Effector memory CD8-positive, alpha-beta T cell (primary cell): Measurements from ENCODE around the gene LNX2.

Source experiments
- ATAC-seq: fragments of 150-1000 bp; cut with Tn5 transposase; replicated peaks from 2 replicates; pipeline ENCODE4 v1.10.0; 2021; ENCODE audit warnings: mild to moderate bottlenecking, moderate library complexity
- DNase-seq, 3 experiments: peaks; one replicate each; pipeline ENCODE4 v3.0.0; 2021
- H3K27ac Mint-ChIP-seq, 2 donors: one replicate each; pipeline ENCODE4 v1.8.0; 2022; ENCODE audit warnings: mild to moderate bottlenecking in 2 of 2, mixed read lengths in 2 of 2, moderate library complexity in 2 of 2
- H3K27me3 Mint-ChIP-seq, 2 donors: one replicate each; pipeline ENCODE4 v1.8.0; 2022; ENCODE audit warnings: mixed read lengths in 2 of 2
- H3K36me3 Mint-ChIP-seq: one replicate; pipeline ENCODE4 v1.8.0; 2022; ENCODE audit warnings: mild to moderate bottlenecking, moderate library complexity, mixed read lengths; ENCODE audit not compliant: insufficient read depth
- H3K4me1 Mint-ChIP-seq, 2 donors: one replicate each; pipeline ENCODE4 v1.8.0; 2022; ENCODE audit warnings: low read depth in 2 of 2, mixed read lengths in 2 of 2
- H3K4me3 Mint-ChIP-seq, 2 donors: one replicate each; pipeline ENCODE4 v1.8.0; 2022; ENCODE audit warnings: mild to moderate bottlenecking in 2 of 2, mixed read lengths in 2 of 2, moderate library complexity in 2 of 2
- H3K9me3 Mint-ChIP-seq, 2 donors: one replicate each; pipeline ENCODE4 v1.8.0; 2022; ENCODE audit warnings: mixed read lengths in 2 of 2
- total RNA-seq, 9 experiments: gene quantifications; one replicate each; lab custom pipeline; 2026; lab: John Stamatoyannopoulos, UW

LNX2 gene
- 8.7 to 39.2 (median 16.5) reads per million in 9 experiments for total RNA-seq

DNA sequence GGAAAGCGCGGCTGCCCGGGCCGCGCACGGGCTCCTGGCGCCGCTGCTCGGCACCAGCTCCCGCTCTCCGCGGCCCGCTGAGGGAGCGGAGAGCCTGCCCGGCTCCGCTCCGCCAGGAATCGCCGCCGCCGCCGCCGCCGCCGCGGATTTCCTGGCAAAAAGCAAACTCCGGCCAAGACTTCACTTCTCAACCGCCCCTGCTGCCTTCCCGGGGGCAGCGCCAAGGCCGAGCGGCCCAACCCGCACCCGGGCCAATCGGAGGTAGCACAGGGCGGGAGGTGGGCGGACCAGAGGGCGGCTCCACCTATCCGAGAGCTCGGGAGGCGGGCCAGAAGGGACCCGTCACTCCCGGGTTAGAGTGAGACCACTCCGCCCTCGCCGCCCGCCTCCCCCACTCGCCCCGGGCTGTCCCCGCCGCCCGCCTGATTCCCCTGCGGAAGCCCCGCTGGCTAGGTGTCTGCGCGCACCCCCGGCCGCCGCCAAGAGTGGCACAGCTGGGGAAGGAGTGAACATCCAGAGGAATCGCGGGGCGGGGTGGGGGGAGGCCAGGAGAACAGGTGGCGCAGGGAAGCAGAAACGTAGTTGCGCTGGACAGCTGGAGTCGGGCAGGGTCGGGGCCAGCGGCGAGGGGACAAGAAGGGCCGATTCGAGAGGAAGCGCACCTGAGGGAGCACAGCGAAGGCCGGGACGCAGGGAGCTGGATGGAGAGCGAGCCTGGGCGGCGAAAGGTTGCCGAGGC lies at the start of gene LNX2:
TSS of gene LNX2 (minus strand) at position 153 of the 739 bp plus-strand sequence. CDS start 38,826 bp downstream, outside the sequence.
- Mint-ChIP-seq H3K4me1 (peaks cover 30 to 53% of the 10 kb centered on the region in 2 donors), H3K36me3 (peaks cover 34% of the 10 kb centered on the region), H3K27me3 (no peaks in the 10 kb centered on the region), H3K4me3 (peak within 1 kb of the TSS; percentile 81 to 86), H3K27ac (peak within 1 kb of the TSS; percentile 89 to 93), H3K9me3 (no peaks in the 10 kb centered on the region)
- ATAC-seq (peak; percentile 80), DNase-seq (peak; percentile 96 to 98 (median 97))

DNA sequence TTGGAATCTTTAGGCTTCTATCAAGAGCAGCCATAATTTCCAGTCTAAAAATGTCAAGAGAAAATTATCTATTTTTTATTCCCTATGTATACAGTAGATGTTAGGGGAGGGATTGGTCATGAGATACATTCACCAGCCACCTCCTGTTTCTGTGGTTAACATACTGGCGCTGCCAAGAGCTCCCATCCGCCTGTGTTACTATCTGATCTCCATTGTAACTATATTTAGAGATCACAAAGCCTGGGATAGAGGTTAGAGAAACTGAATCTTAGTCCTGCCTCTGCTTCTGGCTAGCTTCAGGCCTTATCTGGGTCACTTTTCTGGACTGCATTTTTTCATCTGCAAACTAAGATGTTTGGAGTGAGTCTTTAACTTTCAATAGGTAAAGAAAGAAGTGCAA lies 47.6 kb upstream of the LNX2 start:
- H3K27ac Mint-ChIP-seq, result no peak overlapping the region
- DNase-seq (no peak), ATAC-seq (no peak)
- no peaks in the 10 kb centered on the region for H3K27me3 Mint-ChIP-seq
- H3K4me1 Mint-ChIP-seq, result peaks cover 2 to 9% of the 10 kb centered on the region in 2 donors
- peaks cover 5% of the 10 kb centered on the region for H3K36me3 Mint-ChIP-seq
- H3K9me3 Mint-ChIP-seq, result no peaks in the 10 kb centered on the region
- no peak overlapping the region for H3K4me3 Mint-ChIP-seq

DNA sequence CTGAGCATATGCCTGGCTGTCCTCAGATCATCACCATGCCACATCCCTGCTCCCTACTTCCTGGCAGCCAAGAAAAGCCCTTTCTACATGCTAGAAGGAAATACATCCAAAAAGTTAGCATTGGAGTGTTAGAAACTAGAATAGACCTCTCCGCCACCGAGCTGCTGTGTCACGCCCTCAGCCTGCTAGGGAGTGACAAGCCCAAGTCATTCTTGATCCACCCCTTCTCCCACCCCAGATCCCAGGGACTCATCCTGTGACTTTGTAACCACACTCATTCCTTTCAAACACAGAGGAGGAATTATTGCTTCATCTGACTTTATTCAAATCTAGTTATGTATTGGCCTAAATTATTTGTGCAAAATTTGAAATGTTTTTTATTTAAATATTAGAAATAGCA lies 46.6 kb upstream of the LNX2 start:
- Mint-ChIP-seq H3K27me3 (no peaks in the 10 kb centered on the region), H3K4me3 (no peak overlapping the region), H3K27ac (no peak overlapping the region), H3K4me1 (peaks cover 2 to 9% of the 10 kb centered on the region in 2 donors), H3K36me3 (peaks cover 5% of the 10 kb centered on the region), H3K9me3 (no peaks in the 10 kb centered on the region)
- ATAC-seq (no peak), DNase-seq (no peak)

DNA sequence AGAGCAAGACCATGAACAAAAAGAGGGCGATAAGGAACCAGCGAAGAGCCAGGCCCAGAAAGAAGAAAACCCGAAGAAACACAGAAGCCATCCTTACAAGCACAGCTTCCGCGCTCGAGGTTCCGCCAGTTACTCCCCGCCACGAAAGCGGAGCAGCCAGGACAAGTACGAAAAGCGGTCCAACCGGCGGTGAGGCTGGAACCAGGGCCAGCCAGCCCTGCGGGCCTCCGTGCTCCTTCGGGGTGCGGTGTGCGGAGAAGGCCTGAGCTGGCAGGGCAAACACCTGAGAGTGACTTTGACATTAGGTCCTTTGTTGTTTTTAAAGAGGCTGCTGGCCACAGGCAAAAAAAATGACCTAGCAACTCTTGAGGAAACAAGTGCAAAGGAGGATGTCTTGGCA lies 45.4 kb upstream of the LNX2 start:
- peaks cover 5% of the 10 kb centered on the region for H3K36me3 Mint-ChIP-seq
- ATAC-seq (no peak), DNase-seq (no peak)
- H3K9me3 Mint-ChIP-seq, result no peaks in the 10 kb centered on the region
- no peaks in the 10 kb centered on the region for H3K27me3 Mint-ChIP-seq
- peaks cover 2 to 15% of the 10 kb centered on the region in 2 donors for H3K4me1 Mint-ChIP-seq
- no peak overlapping the region for H3K4me3 Mint-ChIP-seq
- H3K27ac Mint-ChIP-seq, result no peak overlapping the region

DNA sequence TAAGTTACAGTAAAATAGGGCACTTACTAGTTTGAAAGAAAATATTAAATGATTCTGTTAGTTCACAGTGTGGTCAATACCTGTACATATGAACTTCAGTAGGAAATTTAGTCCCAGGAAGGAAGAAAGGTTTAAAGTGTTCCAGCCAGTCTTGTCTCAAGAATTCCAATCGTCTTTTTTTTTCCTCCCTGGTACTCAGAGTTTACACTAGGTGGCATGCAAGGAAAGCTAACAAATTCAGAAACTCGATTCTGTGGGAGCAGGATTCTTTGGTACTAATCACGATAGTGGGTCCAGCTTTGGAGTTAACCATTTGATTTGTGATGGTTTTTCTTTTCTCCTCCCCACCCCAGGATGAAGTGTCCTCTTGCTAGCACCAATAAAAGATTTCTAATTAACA lies 45.0 kb upstream of the LNX2 start:
- no peak overlapping the region for H3K4me3 Mint-ChIP-seq
- H3K36me3 Mint-ChIP-seq, result peaks cover 8% of the 10 kb centered on the region
- peak overlapping the region in 1 of 2 donors; percentile 73 for H3K27ac Mint-ChIP-seq
- no peaks in the 10 kb centered on the region for H3K9me3 Mint-ChIP-seq
- peaks cover 5 to 18% of the 10 kb centered on the region in 2 donors for H3K4me1 Mint-ChIP-seq
- DNase-seq, result no peak
- ATAC-seq, result no peak
- no peaks in the 10 kb centered on the region for H3K27me3 Mint-ChIP-seq

DNA sequence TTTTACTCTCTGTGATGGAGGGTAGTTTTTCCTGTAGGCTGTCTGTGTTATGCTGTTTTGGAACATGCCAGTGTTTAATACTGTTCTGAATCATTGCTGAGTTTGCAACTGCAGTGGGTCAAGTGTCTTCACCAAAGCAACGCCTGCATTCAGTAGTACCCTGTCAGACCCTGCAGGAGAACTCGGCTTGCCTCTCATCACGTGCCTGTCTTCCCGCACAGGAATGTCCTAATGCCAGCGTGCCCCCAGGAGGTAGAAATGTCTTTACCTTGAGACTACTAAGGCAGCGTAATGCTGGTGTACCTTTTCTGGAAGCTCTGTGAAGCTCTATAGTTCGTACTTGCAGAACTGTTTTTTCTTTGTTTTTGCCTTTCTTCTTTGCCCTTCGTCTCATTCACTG lies 43.6 kb upstream of the LNX2 start:
- H3K4me3 Mint-ChIP-seq, result no peak overlapping the region
- no peaks in the 10 kb centered on the region for H3K9me3 Mint-ChIP-seq
- peak overlapping the region in 1 of 2 donors; percentile 17 for H3K27ac Mint-ChIP-seq
- ATAC-seq (no peak), DNase-seq (no peak)
- H3K36me3 Mint-ChIP-seq, result peaks cover 8% of the 10 kb centered on the region
- H3K4me1 Mint-ChIP-seq, result peaks cover 5 to 24% of the 10 kb centered on the region in 2 donors
- no peaks in the 10 kb centered on the region for H3K27me3 Mint-ChIP-seq

DNA sequence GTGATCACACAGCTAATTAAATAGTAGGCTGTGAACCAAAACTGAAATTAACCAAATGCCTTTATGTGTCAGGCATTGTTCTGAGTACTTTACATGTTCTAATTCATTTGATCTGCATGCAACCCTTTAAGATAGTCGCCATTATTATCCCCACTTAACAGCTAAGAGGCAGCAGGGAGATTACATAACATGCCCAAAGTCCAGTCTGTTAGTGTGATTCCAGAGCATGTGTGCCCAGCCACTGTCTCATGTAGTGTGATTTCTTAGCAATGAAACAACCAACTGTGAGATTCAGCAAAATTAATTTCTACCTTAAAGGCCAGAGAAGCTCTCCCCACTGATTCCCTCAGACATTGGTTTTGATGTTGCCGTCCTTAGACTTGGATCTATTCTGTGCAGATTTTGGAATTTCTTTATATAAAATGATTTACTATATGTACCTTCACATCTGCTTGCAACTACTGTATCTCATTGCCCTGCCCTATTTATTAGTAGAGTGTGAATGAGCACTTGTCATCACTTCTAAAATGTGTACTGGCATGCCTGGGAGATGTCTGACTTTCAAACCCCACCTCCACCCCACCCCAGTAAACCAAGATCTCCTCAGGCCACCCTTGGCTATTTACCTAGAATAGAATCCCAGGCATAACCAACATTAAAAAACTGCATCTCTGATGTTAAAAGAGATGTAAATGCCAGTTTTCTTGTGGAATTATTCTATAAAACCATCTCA lies 42.6 kb upstream of the LNX2 start:
- peaks cover 5 to 24% of the 10 kb centered on the region in 2 donors for H3K4me1 Mint-ChIP-seq
- no peak overlapping the region for H3K4me3 Mint-ChIP-seq
- H3K27ac Mint-ChIP-seq, result no peak overlapping the region
- DNase-seq, result no peak
- no peaks in the 10 kb centered on the region for H3K27me3 Mint-ChIP-seq
- peaks cover 8% of the 10 kb centered on the region for H3K36me3 Mint-ChIP-seq
- no peaks in the 10 kb centered on the region for H3K9me3 Mint-ChIP-seq
- ATAC-seq, result no peak

DNA sequence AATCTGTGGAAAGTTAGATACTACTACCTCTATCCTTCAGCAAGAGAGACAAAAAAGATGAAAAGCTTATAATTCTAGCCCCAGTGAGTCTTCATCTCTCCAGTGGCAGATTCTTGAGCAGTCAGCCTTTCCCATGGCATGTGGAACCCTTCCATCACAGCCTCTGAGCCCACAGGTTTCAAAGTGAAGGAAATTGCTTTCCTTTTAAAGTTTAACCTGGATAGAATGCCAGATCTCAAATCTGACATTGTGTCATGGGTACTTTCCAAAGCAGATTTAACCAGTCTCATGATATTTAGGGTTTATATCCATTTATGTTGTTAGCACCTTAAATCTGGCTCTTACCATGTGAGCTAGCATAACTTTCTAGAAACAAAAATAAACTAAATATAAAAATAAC lies 40.7 kb upstream of the LNX2 start:
- peak overlapping the region in 1 of 2 donors; percentile 52 for H3K27ac Mint-ChIP-seq
- peaks cover 5 to 34% of the 10 kb centered on the region in 2 donors for H3K4me1 Mint-ChIP-seq
- DNase-seq (no peak), ATAC-seq (no peak)
- H3K27me3 Mint-ChIP-seq, result no peaks in the 10 kb centered on the region
- H3K4me3 Mint-ChIP-seq, result no peak overlapping the region
- peaks cover 7% of the 10 kb centered on the region for H3K36me3 Mint-ChIP-seq
- H3K9me3 Mint-ChIP-seq, result no peaks in the 10 kb centered on the region

DNA sequence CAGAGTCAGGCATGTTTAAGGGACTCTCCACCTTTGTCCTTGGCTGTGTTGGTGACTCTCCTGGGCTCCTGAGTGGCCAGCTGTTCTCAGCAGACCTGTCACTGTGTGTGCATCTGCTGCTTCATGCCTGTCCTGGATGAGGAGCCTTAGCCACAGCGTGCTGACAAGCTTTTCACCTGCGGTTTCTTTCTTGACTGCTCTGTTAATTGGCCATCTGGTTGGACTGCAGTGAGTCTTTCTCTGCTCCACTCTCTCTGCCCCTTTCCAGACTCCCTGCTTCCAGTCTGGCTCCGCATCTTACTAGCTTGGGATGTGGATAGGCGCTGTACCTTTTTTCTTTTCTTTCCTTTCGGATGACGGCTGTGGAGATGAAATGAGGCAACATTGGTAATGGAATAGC lies 40.2 kb upstream of the LNX2 start:
- H3K27ac Mint-ChIP-seq, result peak overlapping the region in 1 of 2 donors; percentile 52
- H3K36me3 Mint-ChIP-seq, result peaks cover 7% of the 10 kb centered on the region
- H3K27me3 Mint-ChIP-seq, result no peaks in the 10 kb centered on the region
- ATAC-seq (no peak), DNase-seq (no peak)
- H3K9me3 Mint-ChIP-seq, result no peaks in the 10 kb centered on the region
- no peak overlapping the region for H3K4me3 Mint-ChIP-seq
- H3K4me1 Mint-ChIP-seq, result peaks cover 5 to 37% of the 10 kb centered on the region in 2 donors

DNA sequence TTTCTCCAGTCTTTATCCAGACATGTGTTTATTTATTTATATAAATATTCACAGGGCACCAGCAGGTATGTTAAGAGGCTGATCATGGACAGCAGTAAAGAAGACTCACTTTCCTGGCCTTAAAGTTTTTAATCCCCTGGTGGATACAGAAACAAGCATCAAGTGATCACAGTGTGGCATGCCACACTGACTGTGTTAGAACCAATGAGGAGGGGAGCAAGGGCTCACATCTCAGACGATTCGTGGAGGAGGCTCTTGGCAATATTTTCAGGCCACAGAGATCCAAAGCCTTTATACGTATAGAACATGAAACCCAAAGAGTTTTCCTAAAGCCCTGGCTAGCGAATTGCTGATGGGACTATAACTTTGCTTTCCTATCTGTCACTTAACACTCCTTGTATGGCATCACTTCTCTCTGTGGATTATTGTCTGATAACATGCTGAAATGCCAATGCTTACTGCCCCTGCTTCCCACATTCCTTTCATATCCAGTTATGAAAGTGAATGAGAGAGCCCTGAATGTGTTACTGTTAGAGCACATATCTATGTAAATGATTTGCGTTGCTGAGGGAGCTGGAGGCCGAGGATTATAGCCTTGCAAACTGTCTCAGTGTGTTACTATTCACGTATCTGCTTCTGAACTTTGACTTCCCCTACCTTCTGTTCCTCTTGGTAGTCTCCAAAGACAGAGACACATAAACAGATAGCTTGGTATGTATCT lies 39.0 kb upstream of the LNX2 start:
- DNase-seq (no peak), ATAC-seq (no peak)
- no peaks in the 10 kb centered on the region for H3K9me3 Mint-ChIP-seq
- H3K36me3 Mint-ChIP-seq, result peaks cover 7% of the 10 kb centered on the region
- no peak overlapping the region for H3K4me3 Mint-ChIP-seq
- H3K27me3 Mint-ChIP-seq, result no peaks in the 10 kb centered on the region
- no peak overlapping the region for H3K27ac Mint-ChIP-seq
- H3K4me1 Mint-ChIP-seq, result peaks cover 3 to 37% of the 10 kb centered on the region in 2 donors

DNA sequence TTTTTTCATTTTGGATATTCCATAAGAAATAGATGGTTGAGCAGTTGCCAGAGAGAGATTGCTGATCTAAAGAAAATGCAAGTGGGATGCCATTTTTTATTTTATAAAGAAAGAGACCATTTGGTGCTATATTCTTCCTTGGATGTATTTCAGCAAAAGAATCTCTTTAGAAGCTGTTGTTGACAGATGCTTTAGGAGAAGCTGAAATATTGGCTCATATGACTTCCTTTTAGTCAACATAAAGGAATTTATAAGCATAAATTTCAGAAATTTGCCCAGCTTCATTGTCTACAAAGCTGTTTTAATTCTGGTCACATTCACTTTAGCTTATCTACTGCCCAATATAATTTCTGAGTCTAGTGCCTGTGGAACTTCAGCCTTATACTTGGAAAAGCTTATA lies 38.2 kb upstream of the LNX2 start:
- Mint-ChIP-seq H3K36me3 (peaks cover 7% of the 10 kb centered on the region), H3K4me3 (no peak overlapping the region), H3K27ac (no peak overlapping the region), H3K9me3 (no peaks in the 10 kb centered on the region), H3K4me1 (peaks cover 3 to 34% of the 10 kb centered on the region in 2 donors), H3K27me3 (no peaks in the 10 kb centered on the region)
- DNase-seq (no peak), ATAC-seq (no peak)

DNA sequence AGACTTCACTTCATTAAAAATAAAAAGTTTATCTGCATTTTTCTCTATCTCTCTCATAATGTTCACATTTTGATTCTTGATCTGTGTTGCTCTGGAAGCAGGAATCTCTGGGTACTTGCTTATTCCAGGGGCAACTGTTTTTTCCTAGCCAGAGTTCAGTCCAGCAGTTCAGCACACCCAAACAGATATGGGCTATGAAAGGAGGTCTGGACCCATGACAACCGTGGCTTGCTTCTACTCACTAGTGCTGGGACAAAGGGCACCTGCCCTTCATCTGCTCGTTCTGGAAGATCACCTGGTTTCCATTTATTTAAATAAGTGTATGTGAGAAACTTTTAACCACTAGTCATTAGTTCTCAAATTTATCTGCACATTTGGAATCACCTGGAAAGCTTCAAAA lies 37.4 kb upstream of the LNX2 start:
- Mint-ChIP-seq H3K9me3 (no peaks in the 10 kb centered on the region), H3K36me3 (peaks cover 7% of the 10 kb centered on the region), H3K4me1 (peaks cover 3 to 30% of the 10 kb centered on the region in 2 donors), H3K4me3 (no peak overlapping the region), H3K27me3 (no peaks in the 10 kb centered on the region), H3K27ac (no peak overlapping the region)
- no peak for DNase-seq
- ATAC-seq, result no peak

DNA sequence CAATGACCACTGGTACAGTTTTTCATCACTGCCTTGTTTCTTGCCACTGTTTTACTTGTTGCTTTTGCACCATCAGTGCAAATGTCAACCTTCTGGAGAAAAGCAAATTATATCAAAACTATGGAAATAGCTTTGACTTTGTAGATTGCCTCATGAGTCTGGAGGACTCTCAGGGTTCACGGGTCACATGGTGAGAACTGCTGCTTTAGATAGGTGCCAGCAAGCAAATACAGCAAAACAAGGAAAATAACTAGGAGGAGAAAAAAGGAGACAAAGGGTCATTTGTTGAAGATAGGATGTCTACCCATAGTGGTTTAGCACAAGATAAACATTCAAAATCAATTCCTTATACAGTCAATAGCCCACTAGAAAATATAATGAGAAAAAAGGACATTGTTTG lies 34.5 kb upstream of the LNX2 start:
- no peak overlapping the region for H3K4me3 Mint-ChIP-seq
- DNase-seq, result no peak
- ATAC-seq, result no peak
- H3K27ac Mint-ChIP-seq, result peak overlapping the region in 1 of 2 donors; percentile 5
- H3K27me3 Mint-ChIP-seq, result no peaks in the 10 kb centered on the region
- peaks cover 15% of the 10 kb centered on the region for H3K36me3 Mint-ChIP-seq
- no peaks in the 10 kb centered on the region for H3K9me3 Mint-ChIP-seq
- H3K4me1 Mint-ChIP-seq, result peaks cover 0 to 20% of the 10 kb centered on the region in 2 donors
